Calu3 (cell line): ENCODE results near the gene SIL1. TPM values are rescaled to one million over a fixed set of nuclear protein-coding genes. Genes with fewer than 3 reads are reported as not detected.

ENCODE experiments used
- BruUV-seq: library from RNA; stranded (reverse); fragments of 400-500 nt; replicated peaks from 2 replicates; lab custom pipeline; 2021; lab: Mats Ljungman, UMichigan
- CTCF ChIA-PET: fragments of 300-600 bp; sonication (Branson Sonifier 250); formaldehyde crosslinking; loops from one replicate; lab custom pipeline; 2022; ENCODE audit warnings: antibody characterized with exemption; lab: Charles Lee
- DNase-seq: peaks from one replicate; pipeline ENCODE4 v3.0.0; 2022
- H3K27ac Mint-ChIP-seq: one replicate; pipeline ENCODE4 v1.8.0; 2022; ENCODE audit warnings: mixed read lengths; ENCODE audit not compliant: unreplicated experiment
- H3K27me3 Mint-ChIP-seq: one replicate; pipeline ENCODE4 v1.8.0; 2022; ENCODE audit warnings: mixed read lengths; ENCODE audit not compliant: unreplicated experiment
- H3K36me3 Mint-ChIP-seq: one replicate; pipeline ENCODE4 v1.8.0; 2022; ENCODE audit warnings: mild to moderate bottlenecking, moderate library complexity, mixed read lengths; ENCODE audit not compliant: insufficient read depth, unreplicated experiment
- H3K4me1 Mint-ChIP-seq: one replicate; pipeline ENCODE4 v1.8.0; 2022; ENCODE audit warnings: mild to moderate bottlenecking, low read depth, mixed read lengths; ENCODE audit not compliant: unreplicated experiment
- H3K4me3 Mint-ChIP-seq: one replicate; pipeline ENCODE4 v1.8.0; 2022; ENCODE audit warnings: mild to moderate bottlenecking, low read depth, moderate library complexity, mixed read lengths; ENCODE audit not compliant: unreplicated experiment
- H3K9me3 Mint-ChIP-seq: one replicate; pipeline ENCODE4 v1.8.0; 2022; ENCODE audit warnings: low read depth, mixed read lengths; ENCODE audit not compliant: unreplicated experiment
- intact Hi-C: fragments of 100-400 bp; cut with micrococcal nuclease; formaldehyde crosslinking; loops from one replicate; pipeline ENCODE4 v1.10.0; 2022; ENCODE audit not compliant: unreplicated experiment
- total RNA-seq: library from RNA; stranded (reverse); gene quantifications from 2 replicates; pipeline ENCODE4 v1.2.3, GENCODE V29; 2022
- TF ChIP-seq, protein P1 (sequence below): fragments of 200-600 bp; IDR thresholded peaks from one replicate; pipeline ENCODE4 v1.8.0; 2022; ENCODE audit warnings: antibody characterized with exemption; ENCODE audit not compliant: unreplicated experiment

The SIL1 gene
- total RNA-seq, 1 experiment from 2014 or later = 45.8 TPM

DNA sequence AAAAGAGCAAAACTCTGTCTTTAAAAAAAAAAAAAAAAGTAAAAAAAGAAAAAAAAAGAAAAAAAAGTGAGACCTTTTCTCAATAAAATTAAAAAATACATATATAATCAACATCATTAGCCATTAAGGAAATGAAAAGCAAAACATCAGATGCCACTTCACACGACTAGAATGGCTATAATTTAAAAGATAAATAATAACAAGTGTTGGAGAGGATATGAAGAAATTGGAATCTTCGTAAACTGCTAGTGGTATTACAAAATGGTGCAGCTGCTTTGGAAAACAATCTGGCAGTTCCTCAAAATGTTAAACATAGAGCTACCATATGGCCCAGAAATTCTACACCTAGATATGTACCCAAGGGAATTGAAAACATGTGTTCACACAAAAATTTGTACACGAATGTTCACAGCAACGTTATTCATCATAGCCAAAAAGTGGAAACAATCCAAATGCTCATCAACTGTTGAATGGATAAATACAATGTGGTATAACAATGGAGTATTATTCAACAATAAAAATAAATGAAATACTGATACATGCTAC is 45.3 kb upstream of the SIL1 start:
- no peak for DNase-seq
- Mint-ChIP-seq H3K4me1 (peaks cover 15% of the 10 kb centered on the region), H3K36me3 (no peaks in the 10 kb centered on the region), H3K4me3 (no peak overlapping the region), H3K27ac (no peak overlapping the region), H3K9me3 (no peaks in the 10 kb centered on the region), H3K27me3 (peaks cover 36% of the 10 kb centered on the region)
- TF ChIP-seq, protein P1, sequence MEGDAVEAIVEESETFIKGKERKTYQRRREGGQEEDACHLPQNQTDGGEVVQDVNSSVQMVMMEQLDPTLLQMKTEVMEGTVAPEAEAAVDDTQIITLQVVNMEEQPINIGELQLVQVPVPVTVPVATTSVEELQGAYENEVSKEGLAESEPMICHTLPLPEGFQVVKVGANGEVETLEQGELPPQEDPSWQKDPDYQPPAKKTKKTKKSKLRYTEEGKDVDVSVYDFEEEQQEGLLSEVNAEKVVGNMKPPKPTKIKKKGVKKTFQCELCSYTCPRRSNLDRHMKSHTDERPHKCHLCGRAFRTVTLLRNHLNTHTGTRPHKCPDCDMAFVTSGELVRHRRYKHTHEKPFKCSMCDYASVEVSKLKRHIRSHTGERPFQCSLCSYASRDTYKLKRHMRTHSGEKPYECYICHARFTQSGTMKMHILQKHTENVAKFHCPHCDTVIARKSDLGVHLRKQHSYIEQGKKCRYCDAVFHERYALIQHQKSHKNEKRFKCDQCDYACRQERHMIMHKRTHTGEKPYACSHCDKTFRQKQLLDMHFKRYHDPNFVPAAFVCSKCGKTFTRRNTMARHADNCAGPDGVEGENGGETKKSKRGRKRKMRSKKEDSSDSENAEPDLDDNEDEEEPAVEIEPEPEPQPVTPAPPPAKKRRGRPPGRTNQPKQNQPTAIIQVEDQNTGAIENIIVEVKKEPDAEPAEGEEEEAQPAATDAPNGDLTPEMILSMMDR = no peak
- CTCF ChIA-PET = interaction anchor here (0.6 kb wide), 1 partner anchor 929 kb away, joined by 3 read pairs; no protein-coding TSS in a partner anchor
- intact Hi-C loops = no loop called here
- no TSS peak for BruUV-seq

DNA sequence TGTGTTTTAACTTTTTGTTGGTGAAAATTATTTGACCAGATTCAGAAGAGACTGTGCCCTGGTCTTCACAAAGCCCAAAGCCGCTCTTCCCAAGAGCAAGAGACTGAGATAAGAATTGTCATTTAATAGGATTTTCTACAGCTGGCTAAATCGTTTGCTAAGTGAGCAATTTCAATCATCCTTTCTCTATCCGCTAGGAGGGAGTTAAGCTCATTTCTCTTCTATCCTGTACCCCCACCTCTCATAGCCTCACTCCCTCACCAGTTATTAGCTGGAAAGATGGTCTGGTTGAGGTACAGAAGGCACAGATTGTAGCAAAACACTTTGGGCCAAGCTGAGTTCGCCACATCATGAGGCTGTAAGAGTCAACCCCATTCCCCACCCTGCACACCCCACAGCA is 43.0 kb upstream of the SIL1 start:
- intact Hi-C loops = no loop called here
- BruUV-seq = no TSS peak
- H3K36me3 Mint-ChIP-seq = no peaks in the 10 kb centered on the region

DNA sequence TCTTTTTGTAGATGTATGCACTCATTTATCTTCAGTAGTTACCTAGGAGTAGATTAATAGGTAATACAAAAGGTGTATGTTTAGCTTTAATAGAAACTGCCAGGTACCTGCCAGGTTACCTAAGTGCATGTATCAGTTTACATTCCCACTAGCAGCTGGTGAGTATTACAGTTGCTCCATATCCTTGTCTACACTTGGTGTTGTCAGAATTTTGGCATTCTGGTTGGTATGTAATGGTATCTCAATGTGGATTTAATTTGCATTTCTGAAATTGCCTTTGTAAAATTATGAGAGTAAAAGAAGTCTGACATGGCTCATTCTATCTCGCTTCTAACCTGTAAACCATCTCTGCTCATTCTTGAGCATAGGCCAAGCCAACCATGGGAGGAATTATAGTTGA is 38.3 kb upstream of the SIL1 start:
- intact Hi-C loops = no loop called here
- CTCF ChIA-PET = no interaction called here

More for the DNA sequence above, 43.0 kb upstream of the SIL1 start:
- peaks cover 7% of the 10 kb centered on the region for H3K4me1 Mint-ChIP-seq
- peaks cover 36% of the 10 kb centered on the region for H3K27me3 Mint-ChIP-seq
- no peak overlapping the region for H3K27ac Mint-ChIP-seq
- CTCF ChIA-PET = interaction anchor here (0.6 kb wide), 1 partner anchor 161 kb away, joined by 3 read pairs; no protein-coding TSS in a partner anchor
- H3K4me3 Mint-ChIP-seq = no peak overlapping the region
- H3K9me3 Mint-ChIP-seq = no peaks in the 10 kb centered on the region
- TF ChIP-seq, protein P1 = no peak
- DNase-seq = no peak

DNA sequence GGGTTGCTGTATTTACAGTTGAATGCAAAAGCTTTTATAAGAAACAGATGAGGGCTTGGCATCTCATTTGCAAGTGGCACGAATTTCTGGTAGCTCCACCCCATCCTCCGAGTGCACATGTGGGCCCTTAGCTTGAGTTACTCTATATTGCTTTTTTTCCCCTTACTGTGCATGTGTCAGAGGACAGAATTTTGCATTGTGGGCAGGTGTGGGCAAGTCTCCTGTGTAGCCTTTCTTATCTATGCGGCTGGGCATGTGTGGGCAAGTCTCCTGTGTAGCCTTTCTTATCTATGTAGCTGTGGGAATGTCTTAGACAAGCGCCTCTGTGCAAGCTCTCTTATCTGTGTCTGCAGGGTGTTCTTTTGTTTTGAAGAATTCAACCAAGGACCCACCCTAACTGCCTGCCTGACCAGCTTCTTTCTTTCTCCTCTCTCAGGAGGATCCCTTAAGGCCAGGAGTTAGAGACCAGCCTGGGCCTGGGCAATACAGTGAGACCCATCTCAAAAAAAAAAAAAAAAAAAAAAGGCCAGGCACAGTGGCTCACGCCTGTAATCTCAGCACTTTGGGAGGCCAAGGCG is 34.1 kb upstream of the SIL1 start:
- TF ChIP-seq, protein P1 = no peak
- no TSS peak for BruUV-seq
- H3K4me1 Mint-ChIP-seq = no peaks in the 10 kb centered on the region
- H3K9me3 Mint-ChIP-seq = peaks cover 3% of the 10 kb centered on the region
- no peak for DNase-seq
- no peak overlapping the region for H3K27ac Mint-ChIP-seq
- CTCF ChIA-PET = interaction anchor here (0.6 to 1.1 kb wide), 3 partner anchors 27 to 236 kb away, joined by 3 to 7 read pairs (median 7); no protein-coding TSS in a partner anchor
- no peaks in the 10 kb centered on the region for H3K36me3 Mint-ChIP-seq
- no peak overlapping the region for H3K4me3 Mint-ChIP-seq
- H3K27me3 Mint-ChIP-seq = no peaks in the 10 kb centered on the region
- intact Hi-C loops = no loop called here

More for the DNA sequence above, 38.3 kb upstream of the SIL1 start:
- no peaks in the 10 kb centered on the region for H3K36me3 Mint-ChIP-seq
- H3K4me3 Mint-ChIP-seq = no peak overlapping the region
- peaks cover 24% of the 10 kb centered on the region for H3K27me3 Mint-ChIP-seq
- BruUV-seq = no TSS peak
- H3K27ac Mint-ChIP-seq = no peak overlapping the region
- H3K9me3 Mint-ChIP-seq = peaks cover 3% of the 10 kb centered on the region
- DNase-seq = no peak
- TF ChIP-seq, protein P1 = no peak
- no peaks in the 10 kb centered on the region for H3K4me1 Mint-ChIP-seq
